PFSK-1 (cell line): ENCODE measurements around the gene EPOP.

Experiments
- FOXP2 ChIP-seq: optimal IDR thresholded peaks from 2 replicates; pipeline ENCODE3; 2011; ENCODE audit warnings: borderline replicate concordance, control low read depth, inconsistent platforms; ENCODE audit not compliant: insufficient read depth; ENCODE audit errors: extremely low read length, extremely low read depth
- POLR2AphosphoS5 ChIP-seq: IDR thresholded peaks from 2 replicates; pipeline ENCODE4 v1.6.1; 2012; ENCODE audit warnings: low read depth, mild to moderate bottlenecking, control low read depth, low read length, moderate library complexity
- REST ChIP-seq, 2 experiments: IDR thresholded peaks; 2 replicates each; pipeline versions ENCODE4 v1.6.1 to v1.8.0; 2011 to 2012; ENCODE audit warnings: low read depth in 2 of 2, low read length in 2 of 2, control low read depth in 1 of 2, inconsistent platforms in 1 of 2, mild to moderate bottlenecking in 1 of 2, moderate library complexity in 1 of 2; ENCODE audit not compliant: insufficient read depth in 1 of 2
- SIN3A ChIP-seq: IDR thresholded peaks from 2 replicates; pipeline ENCODE4 v1.6.1; 2012; ENCODE audit warnings: mild to moderate bottlenecking, low read length, moderate library complexity, borderline replicate concordance; ENCODE audit not compliant: insufficient read depth
- TAF1 ChIP-seq: IDR thresholded peaks from 2 replicates; pipeline ENCODE4 v1.6.1; 2012; ENCODE audit warnings: low read length, control low read depth, borderline replicate concordance; ENCODE audit not compliant: insufficient read depth

- TF ChIP-seq REST (IDR thresholded peaks at IDR 0.05; ENCODE audit: insufficient read depth in 1 of 2, low read depth in 2 of 2, low read length in 2 of 2) (no peak), POLR2AphosphoS5 (peak; percentile 66), TAF1 (peak; percentile 17; the same call in 1 of the 2 replicates), SIN3A (no peak), FOXP2 (peak; percentile 30)
Measured at GRCh38 chr17:38693700-38694329, 19.1 kb upstream of the EPOP start.
